Measurements from ENCODE around the gene SYCE3.

DNA sequence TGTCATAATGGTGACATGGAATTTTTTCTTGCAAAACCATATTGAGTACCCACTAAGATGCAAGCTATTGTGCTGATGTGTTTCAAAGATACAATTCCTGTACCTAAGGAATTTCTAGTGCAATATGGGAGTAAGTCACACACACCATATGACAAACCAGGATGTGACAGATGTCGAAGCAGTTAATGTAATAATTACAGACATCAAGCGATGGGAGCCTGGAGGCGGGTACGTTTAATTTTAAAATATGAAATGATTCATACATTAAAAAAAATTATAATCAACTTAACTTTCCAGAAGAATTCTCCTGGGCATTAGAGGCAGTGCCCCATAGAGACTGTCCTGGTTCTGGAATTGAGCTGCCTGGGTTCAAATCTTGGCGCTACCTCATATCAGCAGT lies 6.0 kb downstream of the SYCE3 start:
- no peak for TF ChIP-seq EZH2phosphoT487 (IDR thresholded peaks at IDR 0.05; ENCODE audit: borderline replicate concordance, low read length)
- TF ChIP-seq, protein P1, sequence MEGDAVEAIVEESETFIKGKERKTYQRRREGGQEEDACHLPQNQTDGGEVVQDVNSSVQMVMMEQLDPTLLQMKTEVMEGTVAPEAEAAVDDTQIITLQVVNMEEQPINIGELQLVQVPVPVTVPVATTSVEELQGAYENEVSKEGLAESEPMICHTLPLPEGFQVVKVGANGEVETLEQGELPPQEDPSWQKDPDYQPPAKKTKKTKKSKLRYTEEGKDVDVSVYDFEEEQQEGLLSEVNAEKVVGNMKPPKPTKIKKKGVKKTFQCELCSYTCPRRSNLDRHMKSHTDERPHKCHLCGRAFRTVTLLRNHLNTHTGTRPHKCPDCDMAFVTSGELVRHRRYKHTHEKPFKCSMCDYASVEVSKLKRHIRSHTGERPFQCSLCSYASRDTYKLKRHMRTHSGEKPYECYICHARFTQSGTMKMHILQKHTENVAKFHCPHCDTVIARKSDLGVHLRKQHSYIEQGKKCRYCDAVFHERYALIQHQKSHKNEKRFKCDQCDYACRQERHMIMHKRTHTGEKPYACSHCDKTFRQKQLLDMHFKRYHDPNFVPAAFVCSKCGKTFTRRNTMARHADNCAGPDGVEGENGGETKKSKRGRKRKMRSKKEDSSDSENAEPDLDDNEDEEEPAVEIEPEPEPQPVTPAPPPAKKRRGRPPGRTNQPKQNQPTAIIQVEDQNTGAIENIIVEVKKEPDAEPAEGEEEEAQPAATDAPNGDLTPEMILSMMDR (IDR thresholded peaks at IDR 0.05; ENCODE audit: low read depth, low read length, poor library complexity, severe bottlenecking), result no peak

All from DOHH2 (cell line).